Activated CD8-positive, alpha-beta memory T cell treated with anti-CD3 and anti-CD28 coated beads, Interleukin-2, amount 50 U/mL, for 24 hours (primary cell): ENCODE results near the gene ARSK.

Experiments used
- DNase-seq: peaks from one replicate; pipeline ENCODE4 v3.0.0-alpha.2; 2020; ENCODE audit errors: extremely low read depth

Gene ARSK

GRCh38 chr5:95647886-95648860, 93.3 kb downstream of the ARSK start:
- DNase-seq, result no peak

- DNase-seq, result no peak
Observed at GRCh38 chr5:95649274-95649673, 94.4 kb downstream of the ARSK start.

GRCh38 chr5:95649842-95650620, 95.1 kb downstream of the ARSK start:
- no peak for DNase-seq

GRCh38 chr5:95652849-95653248, 97.9 kb downstream of the ARSK start:
- no peak for DNase-seq

GRCh38 chr5:95654196-95654595, 99.3 kb downstream of the ARSK start:
- no peak for DNase-seq
